Testis (tissue), 3 donors: ENCODE measurements around the gene C11orf54. TPM values are rescaled to one million over a fixed set of nuclear protein-coding genes. Genes with fewer than 3 reads are reported as not detected.

ENCODE experiments used
- DNase-seq: peaks from one replicate; pipeline ENCODE4 v3.0.0-alpha.2; 2019
- H3K27ac ChIP-seq, 2 donors: fragments of 200-600 bp; sonication (generic); one replicate each; pipeline ENCODE4 v1.5.1; 2019
- H3K27me3 ChIP-seq: fragments of 200-600 bp; sonication (generic); one replicate; pipeline ENCODE4 v1.5.1; 2019
- H3K36me3 ChIP-seq: fragments of 200-600 bp; sonication (generic); one replicate; pipeline ENCODE4 v1.5.1; 2017; ENCODE audit warnings: low read depth; ENCODE audit errors: missing control alignments
- H3K4me1 ChIP-seq: fragments of 200-600 bp; sonication (generic); one replicate; pipeline ENCODE4 v1.5.1; 2019
- H3K4me3 ChIP-seq, 2 donors: fragments of 200-600 bp; sonication (generic); one replicate each; pipeline ENCODE4 v1.5.1; 2017 to 2019
- H3K9me3 ChIP-seq: fragments of 200-600 bp; sonication (generic); one replicate; pipeline ENCODE4 v1.5.1; 2017
- POLR2A ChIP-seq: fragments of 450-650 bp; IDR thresholded peaks from one replicate; pipeline ENCODE4 v1.6.1; 2017; ENCODE audit warnings: antibody characterized with exemption, mild to moderate bottlenecking, moderate library complexity
- WGBS, 2 donors: methylation state at CpG; one replicate each; pipeline ENCODE4 v1.1.5; 2018; 5-methylcytosine and 5-hydroxymethylcytosine counted together
- intact Hi-C: fragments of 100-400 bp; cut with DNase I; formaldehyde crosslinking; loops from one replicate; pipeline ENCODE4 v1.15.1; 2023; ENCODE audit warnings: low total_unique reads
- polyA plus RNA-seq: library from polyadenylated mRNA; stranded (reverse); fragments of 350-450 nt; fragmentation: Illumina TruSeq; extraction: RNeasy Lipid Tissue Mini Kit (QIAGEN cat#74804); gene quantifications from one replicate; pipeline ENCODE4 v1.2.3, GENCODE V29; 2014; ENCODE audit warnings: low read depth, low replicate concordance; ENCODE audit not compliant: insufficient read depth
- total RNA-seq, 2 donors: library from RNA; depleted of rRNA; stranded (reverse); fragments of >200 nt; gene quantifications; one replicate each; pipeline ENCODE4 v1.2.3, GENCODE V29; 2016
- TF ChIP-seq, protein P1 (sequence below), 3 experiments: fragments of 450-650 bp in 2 of 3; fragments of 200-600 bp in 1 of 3; sonication (generic) in 1 of 3; IDR thresholded peaks; one replicate each; pipeline ENCODE4 v1.5.1; 2016 to 2019; ENCODE audit warnings: antibody characterized with exemption in 3 of 3, mild to moderate bottlenecking in 2 of 3, moderate library complexity in 1 of 3

C11orf54 gene
- total and polyA plus RNA-seq, 3 donors from 2014 or later, result 28.5 to 49.5 (median 32.6) TPM

DNA sequence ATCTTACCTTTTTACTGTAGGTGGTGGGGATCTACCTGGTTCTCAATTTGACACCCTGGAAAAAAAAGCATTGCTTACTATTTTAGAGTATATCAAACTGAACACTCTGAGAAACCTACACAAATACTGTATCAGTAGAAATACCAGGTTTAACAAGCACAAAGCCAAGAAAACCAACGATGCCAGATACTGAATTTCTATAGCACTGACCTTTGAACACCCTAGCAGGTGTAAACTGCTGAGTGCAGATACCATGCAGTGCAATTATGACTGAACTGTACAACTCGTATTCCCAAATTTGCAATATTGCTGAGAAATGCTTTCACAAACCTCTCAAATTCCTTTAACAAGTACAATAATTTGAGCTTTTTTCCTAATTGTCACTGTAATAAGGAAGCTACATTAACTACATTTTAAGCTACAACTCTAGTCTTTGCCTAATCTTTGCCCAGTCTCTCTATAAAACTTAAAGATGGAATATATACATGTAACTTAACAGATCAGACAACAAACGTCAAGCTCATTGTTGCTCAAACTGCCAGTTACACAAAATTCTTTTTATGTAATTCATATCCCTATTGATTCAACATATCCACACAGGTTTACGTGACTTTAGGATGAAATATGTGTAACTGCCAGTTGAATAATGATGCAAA lies 9.1 kb upstream of the C11orf54 start:
- no peak overlapping the region for H3K27ac ChIP-seq
- no peak for DNase-seq
- no peaks in the 10 kb centered on the region for H3K27me3 ChIP-seq
- intact Hi-C loops, result no loop called here
- no peaks in the 10 kb centered on the region for H3K36me3 ChIP-seq
- 85% methylated on average over 4 of the region's 4 CpGs for WGBS, 2 donors
- H3K4me3 ChIP-seq, result no peak overlapping the region
- no peaks in the 10 kb centered on the region for H3K4me1 ChIP-seq
- TF ChIP-seq POLR2A, result no peak
- TF ChIP-seq, protein P1, sequence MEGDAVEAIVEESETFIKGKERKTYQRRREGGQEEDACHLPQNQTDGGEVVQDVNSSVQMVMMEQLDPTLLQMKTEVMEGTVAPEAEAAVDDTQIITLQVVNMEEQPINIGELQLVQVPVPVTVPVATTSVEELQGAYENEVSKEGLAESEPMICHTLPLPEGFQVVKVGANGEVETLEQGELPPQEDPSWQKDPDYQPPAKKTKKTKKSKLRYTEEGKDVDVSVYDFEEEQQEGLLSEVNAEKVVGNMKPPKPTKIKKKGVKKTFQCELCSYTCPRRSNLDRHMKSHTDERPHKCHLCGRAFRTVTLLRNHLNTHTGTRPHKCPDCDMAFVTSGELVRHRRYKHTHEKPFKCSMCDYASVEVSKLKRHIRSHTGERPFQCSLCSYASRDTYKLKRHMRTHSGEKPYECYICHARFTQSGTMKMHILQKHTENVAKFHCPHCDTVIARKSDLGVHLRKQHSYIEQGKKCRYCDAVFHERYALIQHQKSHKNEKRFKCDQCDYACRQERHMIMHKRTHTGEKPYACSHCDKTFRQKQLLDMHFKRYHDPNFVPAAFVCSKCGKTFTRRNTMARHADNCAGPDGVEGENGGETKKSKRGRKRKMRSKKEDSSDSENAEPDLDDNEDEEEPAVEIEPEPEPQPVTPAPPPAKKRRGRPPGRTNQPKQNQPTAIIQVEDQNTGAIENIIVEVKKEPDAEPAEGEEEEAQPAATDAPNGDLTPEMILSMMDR (IDR thresholded peaks at IDR 0.05), result no peak
- no peaks in the 10 kb centered on the region for H3K9me3 ChIP-seq

DNA sequence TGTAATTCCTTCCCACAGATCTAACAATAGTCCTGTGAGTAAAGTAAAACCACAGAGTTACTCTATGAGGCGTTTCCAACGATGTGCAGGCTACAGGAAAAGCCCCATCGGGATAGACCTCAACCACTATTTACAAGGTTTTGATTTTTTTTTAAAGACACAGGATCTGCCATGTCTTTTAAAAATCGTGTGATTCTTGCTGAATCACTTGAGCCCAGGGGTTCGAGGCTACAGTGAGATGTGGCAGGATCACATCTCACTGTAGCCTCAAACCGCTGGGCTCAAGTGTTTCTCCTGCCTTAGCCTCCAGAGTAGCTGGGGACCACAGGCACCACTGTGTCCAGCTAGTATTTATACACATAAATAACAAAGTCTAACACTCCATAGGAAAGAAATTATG lies 8.0 kb upstream of the C11orf54 start:
- Histone ChIP-seq H3K27ac (no peak overlapping the region), H3K36me3 (no peaks in the 10 kb centered on the region), H3K4me3 (no peak overlapping the region), H3K27me3 (no peaks in the 10 kb centered on the region), H3K4me1 (no peaks in the 10 kb centered on the region), H3K9me3 (no peaks in the 10 kb centered on the region)
- no peak for DNase-seq
- intact Hi-C loops, result no loop called here
- TF ChIP-seq, protein P1 (IDR thresholded peaks at IDR 0.05), result no peak
- TF ChIP-seq POLR2A, result no peak
- 82 to 85% methylated on average over 6 of the region's 6 CpGs for WGBS, 2 donors

DNA sequence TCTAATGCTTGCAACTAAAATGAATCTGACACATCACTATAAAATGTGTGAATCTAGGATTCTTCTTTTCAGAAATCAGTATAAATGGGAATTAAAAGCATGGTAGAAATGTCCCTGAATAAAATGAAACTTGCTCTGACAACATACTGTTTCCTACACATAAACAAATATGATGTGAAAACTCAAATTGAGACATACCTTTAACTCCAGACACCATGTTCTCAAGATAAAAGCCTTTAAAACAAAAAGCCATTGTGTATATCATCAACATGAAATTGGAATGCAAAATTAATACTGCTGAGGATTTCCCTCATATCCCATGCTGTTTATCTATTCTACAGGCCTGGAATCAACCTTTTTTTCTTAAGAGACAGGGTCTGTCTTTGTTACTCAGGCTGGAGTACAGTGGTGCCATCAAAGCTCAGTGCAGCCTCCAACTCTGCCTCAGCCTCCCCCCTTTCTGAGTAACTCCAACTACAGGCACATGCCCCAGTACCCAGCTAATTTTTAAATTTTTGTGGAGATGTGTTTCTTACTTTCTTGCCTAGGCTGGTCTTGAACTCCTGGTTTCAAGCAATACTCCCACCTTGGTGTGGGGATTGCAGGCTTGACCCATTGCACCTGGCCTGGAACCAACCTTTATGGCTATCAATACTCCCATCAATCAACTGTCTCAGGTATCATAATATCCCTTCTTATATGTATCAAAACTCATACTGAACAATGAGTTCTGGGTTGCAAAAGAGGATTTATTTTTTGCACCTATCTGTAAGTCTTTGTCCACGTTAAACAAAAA lies 6.8 kb upstream of the C11orf54 start:
- no peak for DNase-seq
- 81 to 85% methylated on average over 1 of the region's 1 CpG for WGBS, 2 donors
- intact Hi-C loops, result no loop called here
- H3K4me3 ChIP-seq, result no peak overlapping the region
- H3K27me3 ChIP-seq, result no peaks in the 10 kb centered on the region
- TF ChIP-seq, protein P1 (IDR thresholded peaks at IDR 0.05), result no peak
- no peak for TF ChIP-seq POLR2A
- no peaks in the 10 kb centered on the region for H3K9me3 ChIP-seq
- no peaks in the 10 kb centered on the region for H3K4me1 ChIP-seq
- no peaks in the 10 kb centered on the region for H3K36me3 ChIP-seq
- no peak overlapping the region for H3K27ac ChIP-seq

DNA sequence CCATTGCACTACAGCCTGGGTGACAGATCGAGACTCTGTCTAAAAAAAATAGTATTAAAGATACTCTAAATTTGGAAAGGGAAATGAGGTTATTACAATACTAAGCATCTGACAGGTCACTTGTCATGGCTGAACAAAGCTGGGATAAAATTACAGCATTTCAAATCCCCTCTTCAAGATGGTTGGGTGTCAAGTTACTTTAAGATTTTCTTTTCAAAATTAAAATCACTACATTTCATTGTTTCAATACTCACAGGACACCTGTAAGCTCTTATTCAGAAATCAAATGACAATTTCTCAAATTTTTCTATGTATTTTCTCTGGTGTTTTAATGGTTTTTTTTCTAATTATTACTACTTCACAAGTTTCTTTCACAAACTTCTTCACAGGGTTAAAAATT lies 5.8 kb upstream of the C11orf54 start:
- Histone ChIP-seq H3K4me3 (no peak overlapping the region), H3K27me3 (no peaks in the 10 kb centered on the region), H3K27ac (no peak overlapping the region), H3K9me3 (no peaks in the 10 kb centered on the region), H3K36me3 (no peaks in the 10 kb centered on the region), H3K4me1 (peaks cover 3% of the 10 kb centered on the region)
- DNase-seq, result no peak
- 89 to 93% methylated on average over 1 of the region's 1 CpG for WGBS, 2 donors
- no peak for TF ChIP-seq POLR2A
- TF ChIP-seq, protein P1 (IDR thresholded peaks at IDR 0.05), result no peak
- intact Hi-C loops, result no loop called here
